Right kidney (tissue), 9 donors: Measurements from ENCODE around the gene SHISA6.
A peak's percentile ranks its signal among the peaks of the same experiment; 100 is the strongest.

Source experiments
- DNase-seq: peaks from one replicate; pipeline ENCODE4 v3.0.0-alpha.2; 2016
- long read RNA-seq, 8 donors: transcript quantifications; one replicate each; lab custom pipeline, GENCODE V29; 2026

Gene SHISA6
- long read RNA-seq, donor 1, result 0 reads
- long read RNA-seq, donor 2, result 0 reads
- long read RNA-seq, donor 3, result 0 reads
- long read RNA-seq, donor 4, full-length matches to known transcripts, result 1 of 1 reads
- long read RNA-seq, donor 4, partial matches to known transcripts, result 0 of 1 reads
- long read RNA-seq, donor 4, other reads (novel, unspliced or antisense), result 0 of 1 reads
- long read RNA-seq, donor 5, full-length matches to known transcripts, result 1 of 1 reads
- long read RNA-seq, donor 5, partial matches to known transcripts, result 0 of 1 reads
- long read RNA-seq, donor 5, other reads (novel, unspliced or antisense), result 0 of 1 reads
- long read RNA-seq, donor 6, partial matches to known transcripts, result 0 of 1 reads
- long read RNA-seq, donor 6, other reads (novel, unspliced or antisense), result 0 of 1 reads
- long read RNA-seq, donor 7, result 0 reads
- long read RNA-seq, donor 8, result 0 reads

- DNase-seq, result peak; percentile 49
Observed at GRCh38 chr17:11240841-11241610, at the start of gene SHISA6. Gene SHISA6, plus strand, starts transcription at chr17:11241213.

DNA sequence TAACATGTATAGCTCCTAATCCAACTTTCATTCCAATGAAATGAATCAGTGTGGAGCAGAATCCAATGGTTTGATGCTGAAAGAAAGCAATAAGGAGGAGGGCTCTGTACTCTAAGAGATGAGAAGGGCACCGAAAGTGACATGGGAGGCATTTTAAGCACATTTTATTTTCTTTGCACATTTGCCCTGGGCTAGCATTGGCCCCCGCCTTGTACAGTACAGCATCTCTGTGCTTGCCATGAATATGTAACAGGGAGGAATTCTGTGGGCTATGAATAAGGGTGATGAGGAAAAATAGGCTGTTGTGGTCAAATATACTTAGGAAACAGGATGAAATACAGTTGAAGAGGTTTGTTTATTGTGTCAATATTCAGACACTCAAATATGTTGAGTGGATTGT lies 45.2 kb upstream of the SHISA6 start:
- DNase-seq, result no peak

GRCh38 chr17:11204991-11205390 lies 36.0 kb upstream of the SHISA6 start:
- DNase-seq, result no peak

GRCh38 chr17:11205659-11206058 lies 35.4 kb upstream of the SHISA6 start:
- DNase-seq, result no peak

DNA sequence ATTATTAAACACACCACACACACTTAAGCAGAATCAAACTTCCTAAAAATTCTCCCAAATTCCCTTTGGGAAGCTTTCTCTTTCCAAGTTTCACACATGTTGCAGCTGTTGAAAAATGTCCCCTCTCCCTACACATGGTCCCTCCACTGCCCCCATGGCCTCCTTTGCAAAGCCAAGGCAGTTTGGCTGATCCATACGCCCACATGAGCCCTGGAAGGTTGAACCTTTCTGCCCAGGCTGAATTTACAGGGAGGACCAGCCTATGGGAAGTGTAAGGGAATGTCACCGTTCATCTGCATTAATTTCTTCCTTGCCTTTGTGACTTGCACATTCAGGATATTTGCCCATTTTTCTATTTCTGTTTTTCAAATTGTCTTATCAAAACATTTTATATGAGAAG lies 31.1 kb upstream of the SHISA6 start:
- DNase-seq, result no peak

- DNase-seq, result no peak
Observed at GRCh38 chr17:11212792-11213191, 28.2 kb upstream of the SHISA6 start.

- DNase-seq, result no peak
Observed at GRCh38 chr17:11216976-11217375, 24.0 kb upstream of the SHISA6 start.

DNA sequence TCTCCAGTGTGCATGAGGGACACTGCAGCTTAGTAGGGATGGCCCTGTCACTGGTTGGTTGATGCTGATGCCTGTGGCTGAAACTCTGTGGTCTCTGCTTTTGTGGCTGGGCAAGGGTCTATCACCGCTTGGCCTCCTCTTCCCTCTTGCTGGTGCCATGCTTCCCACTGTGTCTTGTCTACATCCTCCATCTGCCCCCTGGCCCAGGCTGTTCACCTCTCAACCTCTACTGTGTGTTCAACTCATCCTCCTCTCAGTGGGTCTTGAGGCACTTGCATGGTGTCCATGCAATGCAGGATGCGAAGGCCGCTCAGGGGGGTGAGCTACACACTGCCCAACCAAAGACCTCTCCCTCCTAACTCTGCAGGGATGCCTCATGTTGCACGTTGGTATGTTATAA lies 19.8 kb upstream of the SHISA6 start:
- DNase-seq, result no peak

GRCh38 chr17:11221721-11222120 lies 19.3 kb upstream of the SHISA6 start:
- no peak for DNase-seq

- no peak for DNase-seq
Observed at GRCh38 chr17:11238705-11239104, 2.3 kb upstream of the SHISA6 start.

DNA sequence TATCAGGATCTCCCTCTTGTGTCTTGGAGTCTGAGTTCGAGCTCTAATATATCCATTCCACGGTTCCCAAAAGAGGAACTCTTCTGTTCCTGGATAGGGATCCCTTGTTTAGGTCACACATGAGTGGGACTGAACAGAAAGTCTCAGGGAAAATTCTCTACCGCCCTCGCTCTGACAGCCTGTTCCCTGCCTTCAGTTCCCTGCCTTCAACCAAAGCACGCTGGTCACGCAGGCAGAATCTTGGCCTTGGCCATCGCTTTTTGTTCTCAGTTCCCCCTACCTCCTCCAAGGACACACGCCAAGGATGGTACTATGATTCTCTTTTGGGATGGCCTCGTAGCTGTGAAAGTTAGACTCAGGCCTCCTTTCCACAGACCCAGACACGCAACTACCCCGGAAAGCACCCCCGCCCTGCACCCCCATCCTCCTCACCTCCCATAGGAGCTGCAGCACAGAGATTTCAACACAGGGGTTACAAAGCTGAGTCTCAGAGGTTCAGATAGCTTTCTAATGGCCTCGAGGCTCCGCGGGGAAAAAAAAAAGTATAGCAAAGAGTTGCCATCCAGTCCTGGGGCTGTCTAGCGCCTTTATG lies 1.5 kb upstream of the SHISA6 start:
- no peak for DNase-seq

- DNase-seq, result peak; percentile 60
Observed at GRCh38 chr17:11240041-11240840, 772 bp upstream of the SHISA6 start.

DNA sequence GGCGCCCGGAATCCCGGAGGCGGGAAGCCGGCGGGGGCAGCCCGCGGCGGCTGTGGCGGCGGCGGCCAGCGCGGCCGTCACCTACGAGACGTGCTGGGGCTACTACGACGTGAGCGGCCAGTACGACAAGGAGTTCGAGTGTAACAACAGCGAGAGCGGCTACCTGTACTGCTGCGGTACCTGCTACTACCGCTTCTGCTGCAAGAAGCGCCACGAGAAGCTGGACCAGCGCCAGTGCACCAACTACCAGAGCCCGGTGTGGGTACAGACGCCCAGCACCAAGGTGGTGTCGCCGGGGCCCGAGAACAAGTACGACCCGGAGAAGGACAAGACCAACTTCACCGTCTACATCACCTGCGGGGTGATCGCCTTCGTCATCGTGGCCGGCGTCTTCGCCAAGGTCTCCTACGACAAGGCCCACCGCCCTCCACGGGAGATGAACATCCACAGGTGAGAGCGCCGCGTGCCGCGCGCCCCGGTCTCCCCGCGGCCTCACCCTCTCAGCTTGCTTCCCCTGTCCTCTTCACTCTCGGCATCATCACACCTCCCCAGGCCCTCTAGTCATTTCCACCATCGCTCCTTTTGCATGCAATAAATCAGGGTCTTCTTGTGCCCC lies 706 bp downstream of the SHISA6 start:
- peak; percentile 53 for DNase-seq

- no peak for DNase-seq
Observed at GRCh38 chr17:11242411-11242810, 1.4 kb downstream of the SHISA6 start.

- no peak for DNase-seq
Observed at GRCh38 chr17:11244776-11245175, 3.8 kb downstream of the SHISA6 start.

GRCh38 chr17:11245187-11245586 lies 4.2 kb downstream of the SHISA6 start:
- DNase-seq, result no peak

- no peak for DNase-seq
Observed at GRCh38 chr17:11245791-11246190, 4.8 kb downstream of the SHISA6 start.

DNA sequence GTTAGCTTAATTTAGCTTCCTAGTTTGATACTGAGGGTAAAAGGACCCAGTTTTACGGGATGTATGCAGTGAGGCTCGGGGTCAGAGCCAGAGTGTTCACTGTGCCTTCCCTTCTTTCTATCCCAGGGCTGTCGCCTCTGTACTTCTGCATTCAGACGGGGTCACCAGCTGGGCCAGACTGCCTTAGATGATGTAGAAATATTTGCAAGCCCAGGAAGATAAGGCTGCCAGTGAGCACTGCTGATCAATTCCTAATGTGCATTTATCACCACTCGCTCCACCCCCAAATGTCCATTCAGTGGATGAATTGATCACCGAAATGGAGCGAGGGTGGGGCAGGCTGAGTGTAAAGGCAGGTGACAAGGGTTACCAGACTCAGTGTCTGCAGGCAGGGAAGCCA lies 9.1 kb downstream of the SHISA6 start:
- DNase-seq, result no peak

- DNase-seq, result no peak
Observed at GRCh38 chr17:11251561-11252107, 10.6 kb downstream of the SHISA6 start.

GRCh38 chr17:11252146-11252545 lies 11.1 kb downstream of the SHISA6 start:
- no peak for DNase-seq

DNA sequence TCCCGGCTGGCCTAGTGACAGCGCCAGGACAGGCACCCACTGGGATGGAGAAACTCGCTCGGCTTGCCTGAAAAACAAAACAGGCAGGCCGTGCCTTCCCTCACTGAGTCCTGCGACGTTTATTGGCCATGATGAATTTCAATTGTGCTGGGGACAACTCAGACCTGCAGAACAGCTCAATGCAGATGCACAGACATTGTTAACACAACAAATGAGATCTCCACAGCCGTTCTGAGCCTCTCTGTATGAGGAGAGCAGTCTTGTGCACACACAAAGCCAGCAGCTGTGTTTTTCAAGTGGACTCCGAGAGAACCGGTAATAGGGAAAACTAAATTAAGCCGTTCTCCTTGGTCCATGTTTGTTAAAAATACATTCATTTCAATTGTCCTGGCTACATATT lies 15.9 kb downstream of the SHISA6 start:
- no peak for DNase-seq
